ENCODE measurements around the gene CRB1.

Gene CRB1

GRCh38 chr1:197268012-197268411, at the start of gene CRB1:
CRB1 (plus strand) TSS chr1:197268252; CDS start chr1:197268413, 161 bp downstream.
- DNase-seq (ENCODE audit: low read depth) = no peak

- no peak for DNase-seq (ENCODE audit: low read depth)
Observed at GRCh38 chr1:197218857-197219256, 49.2 kb upstream of the CRB1 start.

GRCh38 chr1:197222025-197222685, 45.9 kb upstream of the CRB1 start:
- no peak for DNase-seq (ENCODE audit: low read depth)

- DNase-seq (ENCODE audit: low read depth) = no peak
Observed at GRCh38 chr1:197222780-197223179, 45.3 kb upstream of the CRB1 start.

GRCh38 chr1:197224160-197224559, 43.9 kb upstream of the CRB1 start:
- no peak for DNase-seq (ENCODE audit: low read depth)

- no peak for DNase-seq (ENCODE audit: low read depth)
Observed at GRCh38 chr1:197225611-197226010, 42.4 kb upstream of the CRB1 start.

- no peak for DNase-seq (ENCODE audit: low read depth)
Observed at GRCh38 chr1:197234581-197234980, 33.5 kb upstream of the CRB1 start.

- no peak for DNase-seq (ENCODE audit: low read depth)
Observed at GRCh38 chr1:197235355-197235754, 32.7 kb upstream of the CRB1 start.

GRCh38 chr1:197247465-197247864, 20.6 kb upstream of the CRB1 start:
- DNase-seq (ENCODE audit: low read depth) = no peak

- no peak for DNase-seq (ENCODE audit: low read depth)
Observed at GRCh38 chr1:197249324-197249723, 18.7 kb upstream of the CRB1 start.

- DNase-seq (ENCODE audit: low read depth) = no peak
Observed at GRCh38 chr1:197250616-197251015, 17.4 kb upstream of the CRB1 start.

GRCh38 chr1:197252973-197253372, 15.1 kb upstream of the CRB1 start:
- DNase-seq (ENCODE audit: low read depth) = no peak

GRCh38 chr1:197254866-197255265, 13.2 kb upstream of the CRB1 start:
- DNase-seq (ENCODE audit: low read depth) = no peak

- no peak for DNase-seq (ENCODE audit: low read depth)
Observed at GRCh38 chr1:197264936-197265567, 3.0 kb upstream of the CRB1 start.

GRCh38 chr1:197269053-197269452, 1.0 kb downstream of the CRB1 start:
- no peak for DNase-seq (ENCODE audit: low read depth)

GRCh38 chr1:197272791-197273190, 4.7 kb downstream of the CRB1 start:
- no peak for DNase-seq (ENCODE audit: low read depth)

GRCh38 chr1:197277166-197277565, 9.1 kb downstream of the CRB1 start:
- DNase-seq (ENCODE audit: low read depth) = no peak

GRCh38 chr1:197284325-197284724, 16.3 kb downstream of the CRB1 start:
- DNase-seq (ENCODE audit: low read depth) = no peak

GRCh38 chr1:197284966-197285365, 16.9 kb downstream of the CRB1 start:
- no peak for DNase-seq (ENCODE audit: low read depth)

- DNase-seq (ENCODE audit: low read depth) = no peak
Observed at GRCh38 chr1:197285526-197286205, 17.6 kb downstream of the CRB1 start.

- DNase-seq (ENCODE audit: low read depth) = no peak
Observed at GRCh38 chr1:197286634-197287033, 18.6 kb downstream of the CRB1 start.

- no peak for DNase-seq (ENCODE audit: low read depth)
Observed at GRCh38 chr1:197287863-197288262, 19.8 kb downstream of the CRB1 start.

- DNase-seq (ENCODE audit: low read depth) = no peak
Observed at GRCh38 chr1:197302775-197303174, 34.7 kb downstream of the CRB1 start.

All from activated T-cell treated with anti-CD3 and anti-CD28 coated beads for 48 hours (primary cell).